WERI-Rb-1 (cell line): Measurements from ENCODE around the gene SMC6.

Experiments used
- DNase-seq: peaks from one replicate; pipeline ENCODE4 v3.0.0-alpha.2; 2020
- H3K27ac ChIP-seq: fragments of 250-450 bp; sonication (Bioruptor Pico); 2 replicates; pipeline ENCODE4 v1.5.1; 2020; ENCODE audit warnings: mild to moderate bottlenecking, moderate library complexity
- H3K27me3 ChIP-seq: fragments of 250-450 bp; sonication (Bioruptor Pico); 2 replicates; pipeline ENCODE4 v1.5.1; 2021; ENCODE audit warnings: mild to moderate bottlenecking, low read depth, moderate library complexity; ENCODE audit not compliant: insufficient read depth, severe bottlenecking
- H3K36me3 ChIP-seq: fragments of 250-450 bp; sonication (Bioruptor Pico); 2 replicates; pipeline ENCODE4 v1.5.1; 2020; ENCODE audit warnings: mild to moderate bottlenecking, moderate library complexity
- H3K4me3 ChIP-seq: 2 replicates; pipeline ENCODE4 v1.5.1; 2011; ENCODE audit warnings: low read depth, mild to moderate bottlenecking, control low read depth, low read length
- H3K9me3 ChIP-seq: fragments of 250-450 bp; sonication (Bioruptor Pico); 2 replicates; pipeline ENCODE4 v1.5.1; 2021; ENCODE audit warnings: mild to moderate bottlenecking, moderate library complexity; ENCODE audit not compliant: severe bottlenecking
- TF ChIP-seq, protein P1 (sequence below): IDR thresholded peaks from 2 replicates; pipeline ENCODE4 v1.5.1; 2011; ENCODE audit warnings: low read depth, mild to moderate bottlenecking, control low read depth, inconsistent platforms, low read length

SMC6 gene

DNA sequence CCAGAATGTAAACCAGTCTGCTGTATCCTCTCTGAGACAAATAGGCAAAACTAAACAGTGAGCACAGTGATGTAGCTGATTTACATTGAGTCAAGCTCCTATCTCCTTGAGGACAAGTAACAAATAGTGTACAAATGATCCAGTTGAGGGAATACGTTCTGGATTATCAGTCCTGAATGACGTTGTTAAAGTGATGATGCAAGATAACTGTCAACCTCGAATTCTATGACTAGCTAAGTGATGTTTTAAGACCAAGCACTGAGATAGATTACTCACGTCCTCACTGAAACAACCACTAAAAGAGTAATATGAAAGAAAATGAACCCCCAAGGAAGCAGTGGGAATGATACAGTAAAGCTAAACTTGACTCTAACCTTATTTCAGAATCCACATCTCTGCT, 46.8 kb downstream of the SMC6 start:
- no peaks in the 10 kb centered on the region for H3K9me3 ChIP-seq
- no peak overlapping the region for H3K4me3 ChIP-seq
- peaks cover 89% of the 10 kb centered on the region for H3K36me3 ChIP-seq
- DNase-seq, result no peak
- TF ChIP-seq, protein P1, sequence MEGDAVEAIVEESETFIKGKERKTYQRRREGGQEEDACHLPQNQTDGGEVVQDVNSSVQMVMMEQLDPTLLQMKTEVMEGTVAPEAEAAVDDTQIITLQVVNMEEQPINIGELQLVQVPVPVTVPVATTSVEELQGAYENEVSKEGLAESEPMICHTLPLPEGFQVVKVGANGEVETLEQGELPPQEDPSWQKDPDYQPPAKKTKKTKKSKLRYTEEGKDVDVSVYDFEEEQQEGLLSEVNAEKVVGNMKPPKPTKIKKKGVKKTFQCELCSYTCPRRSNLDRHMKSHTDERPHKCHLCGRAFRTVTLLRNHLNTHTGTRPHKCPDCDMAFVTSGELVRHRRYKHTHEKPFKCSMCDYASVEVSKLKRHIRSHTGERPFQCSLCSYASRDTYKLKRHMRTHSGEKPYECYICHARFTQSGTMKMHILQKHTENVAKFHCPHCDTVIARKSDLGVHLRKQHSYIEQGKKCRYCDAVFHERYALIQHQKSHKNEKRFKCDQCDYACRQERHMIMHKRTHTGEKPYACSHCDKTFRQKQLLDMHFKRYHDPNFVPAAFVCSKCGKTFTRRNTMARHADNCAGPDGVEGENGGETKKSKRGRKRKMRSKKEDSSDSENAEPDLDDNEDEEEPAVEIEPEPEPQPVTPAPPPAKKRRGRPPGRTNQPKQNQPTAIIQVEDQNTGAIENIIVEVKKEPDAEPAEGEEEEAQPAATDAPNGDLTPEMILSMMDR, result no peak
- H3K27ac ChIP-seq, result no peak overlapping the region
- H3K27me3 ChIP-seq, result no peaks in the 10 kb centered on the region

DNA sequence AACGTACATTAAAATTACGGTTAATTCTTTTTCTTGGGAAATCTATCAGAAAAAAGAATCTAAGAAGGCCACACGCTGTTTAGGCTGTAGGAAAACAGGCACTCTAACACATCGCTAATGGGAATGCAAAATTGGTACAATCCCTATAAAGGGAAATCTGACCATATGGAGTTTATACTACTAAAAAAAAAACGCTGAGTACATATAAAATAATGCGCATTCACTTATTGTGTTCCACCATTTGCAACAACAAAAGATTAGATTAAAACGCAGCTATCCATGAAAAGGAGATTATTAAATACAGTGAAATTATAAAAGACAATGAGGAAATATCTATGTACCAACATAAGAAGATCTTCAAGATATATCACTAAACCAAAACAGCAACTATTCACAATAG, 62.8 kb downstream of the SMC6 start:
- H3K4me3 ChIP-seq, result no peak overlapping the region
- no peak for DNase-seq
- TF ChIP-seq, protein P1, result no peak
- no peaks in the 10 kb centered on the region for H3K27me3 ChIP-seq
- no peaks in the 10 kb centered on the region for H3K9me3 ChIP-seq
- no peak overlapping the region for H3K27ac ChIP-seq
- peaks cover 74% of the 10 kb centered on the region for H3K36me3 ChIP-seq

DNA sequence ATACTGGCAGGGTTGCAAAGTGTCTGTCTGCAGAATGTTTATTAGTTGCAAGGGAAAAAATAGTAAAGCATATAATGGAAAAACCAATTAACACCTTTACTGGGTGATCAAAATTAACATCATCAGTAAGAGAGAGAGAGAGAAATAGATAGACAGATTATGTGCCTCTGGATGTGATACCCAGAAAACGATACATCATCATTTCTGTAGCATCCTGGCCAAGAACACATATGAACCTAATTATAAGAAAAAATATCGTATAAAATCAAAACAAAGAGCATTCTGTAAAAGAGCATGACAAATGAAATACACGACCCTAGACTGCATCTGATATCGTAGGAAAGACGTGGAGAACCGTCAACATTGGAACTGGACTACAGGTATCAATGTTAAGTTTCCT, 64.6 kb downstream of the SMC6 start:
- Histone ChIP-seq H3K4me3 (no peak overlapping the region), H3K27ac (no peak overlapping the region), H3K9me3 (no peaks in the 10 kb centered on the region), H3K27me3 (no peaks in the 10 kb centered on the region), H3K36me3 (peaks cover 67% of the 10 kb centered on the region)
- DNase-seq, result no peak
- TF ChIP-seq, protein P1, result no peak

DNA sequence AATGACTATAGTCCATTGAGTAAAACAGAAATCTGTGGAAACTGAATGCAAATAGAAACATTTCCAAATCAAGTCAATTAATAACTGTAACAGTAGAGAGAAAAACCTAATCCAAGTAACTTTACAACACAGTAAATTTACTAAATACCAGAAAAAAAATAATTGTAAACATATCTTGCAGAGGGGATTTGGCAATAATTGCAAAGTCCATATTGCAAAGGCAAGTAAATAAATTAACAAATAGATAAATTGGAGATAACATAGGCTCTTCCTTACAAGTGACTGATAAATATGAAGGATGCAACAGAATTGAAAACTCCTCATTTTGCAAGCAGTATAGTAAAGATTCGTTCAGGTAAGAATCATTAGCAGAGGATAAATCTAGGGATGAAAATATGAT, 65.0 kb downstream of the SMC6 start:
- Histone ChIP-seq H3K9me3 (no peaks in the 10 kb centered on the region), H3K27me3 (no peaks in the 10 kb centered on the region), H3K36me3 (peaks cover 67% of the 10 kb centered on the region), H3K27ac (no peak overlapping the region), H3K4me3 (no peak overlapping the region)
- TF ChIP-seq, protein P1, result no peak
- DNase-seq, result no peak

DNA sequence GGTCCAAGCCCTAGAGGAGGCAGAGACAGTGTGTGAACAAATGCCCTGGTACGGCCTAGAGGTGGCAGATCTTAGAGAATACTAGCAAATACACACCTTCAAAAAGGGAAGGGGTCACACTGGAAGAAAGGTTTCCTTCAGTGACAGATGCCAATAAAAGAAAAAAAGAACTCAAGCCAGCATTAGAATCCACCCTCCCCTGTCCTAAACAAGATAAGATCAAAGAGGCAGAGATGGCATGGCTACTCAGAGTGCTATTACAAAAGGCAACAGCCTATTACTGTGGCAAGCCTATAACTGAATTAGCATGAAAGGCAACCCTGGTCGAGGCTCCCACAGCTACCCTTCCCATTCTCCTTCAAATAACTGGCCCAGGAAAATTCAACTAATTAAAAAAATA, 69.6 kb downstream of the SMC6 start:
- Histone ChIP-seq H3K9me3 (no peaks in the 10 kb centered on the region), H3K27ac (no peak overlapping the region), H3K36me3 (peaks cover 85% of the 10 kb centered on the region), H3K4me3 (no peak overlapping the region), H3K27me3 (no peaks in the 10 kb centered on the region)
- DNase-seq, result no peak
- TF ChIP-seq, protein P1, result no peak

DNA sequence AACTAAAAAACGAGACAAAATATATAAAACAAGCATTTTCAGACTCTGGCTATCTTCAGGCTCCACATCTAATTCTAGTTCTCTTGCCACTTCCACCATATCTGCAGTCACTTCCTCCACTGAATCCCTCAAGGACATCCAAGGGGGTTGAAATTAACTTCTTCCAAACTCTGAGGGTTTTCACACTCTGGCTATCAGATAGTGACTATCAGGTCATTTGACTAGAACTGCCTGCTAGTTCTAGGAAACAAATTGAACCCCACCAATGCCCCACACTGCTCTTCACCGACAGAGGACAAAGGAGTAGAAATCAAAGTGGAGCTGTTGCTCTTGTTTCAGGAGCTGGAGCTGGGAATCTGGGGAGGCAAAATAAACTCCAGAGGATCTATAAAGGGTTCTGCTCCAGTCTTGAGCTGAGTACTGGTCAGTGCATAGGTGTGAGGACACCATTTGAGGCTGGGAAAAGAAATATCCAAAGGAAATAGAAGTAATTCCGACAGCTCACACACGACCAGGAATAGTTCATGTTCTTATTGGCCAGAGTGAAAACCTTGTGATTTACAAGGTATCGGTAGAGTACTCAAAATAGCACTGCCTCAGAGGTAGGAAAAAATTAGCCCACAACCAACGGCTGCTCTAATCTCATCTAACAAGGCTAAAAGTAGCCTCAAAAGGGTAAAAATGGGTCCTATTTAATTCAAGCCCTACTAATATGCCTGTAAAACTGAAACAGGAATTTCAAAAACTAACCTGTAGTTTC, 71.3 kb downstream of the SMC6 start:
- TF ChIP-seq, protein P1, result no peak
- DNase-seq, result no peak
- Histone ChIP-seq H3K4me3 (no peak overlapping the region), H3K9me3 (no peaks in the 10 kb centered on the region), H3K27ac (no peak overlapping the region), H3K27me3 (no peaks in the 10 kb centered on the region), H3K36me3 (peaks cover 86% of the 10 kb centered on the region)
